ENCODE results near the gene APLNR.
A peak's percentile ranks its signal among the peaks of the same experiment; 100 is the strongest.

The APLNR gene

DNA sequence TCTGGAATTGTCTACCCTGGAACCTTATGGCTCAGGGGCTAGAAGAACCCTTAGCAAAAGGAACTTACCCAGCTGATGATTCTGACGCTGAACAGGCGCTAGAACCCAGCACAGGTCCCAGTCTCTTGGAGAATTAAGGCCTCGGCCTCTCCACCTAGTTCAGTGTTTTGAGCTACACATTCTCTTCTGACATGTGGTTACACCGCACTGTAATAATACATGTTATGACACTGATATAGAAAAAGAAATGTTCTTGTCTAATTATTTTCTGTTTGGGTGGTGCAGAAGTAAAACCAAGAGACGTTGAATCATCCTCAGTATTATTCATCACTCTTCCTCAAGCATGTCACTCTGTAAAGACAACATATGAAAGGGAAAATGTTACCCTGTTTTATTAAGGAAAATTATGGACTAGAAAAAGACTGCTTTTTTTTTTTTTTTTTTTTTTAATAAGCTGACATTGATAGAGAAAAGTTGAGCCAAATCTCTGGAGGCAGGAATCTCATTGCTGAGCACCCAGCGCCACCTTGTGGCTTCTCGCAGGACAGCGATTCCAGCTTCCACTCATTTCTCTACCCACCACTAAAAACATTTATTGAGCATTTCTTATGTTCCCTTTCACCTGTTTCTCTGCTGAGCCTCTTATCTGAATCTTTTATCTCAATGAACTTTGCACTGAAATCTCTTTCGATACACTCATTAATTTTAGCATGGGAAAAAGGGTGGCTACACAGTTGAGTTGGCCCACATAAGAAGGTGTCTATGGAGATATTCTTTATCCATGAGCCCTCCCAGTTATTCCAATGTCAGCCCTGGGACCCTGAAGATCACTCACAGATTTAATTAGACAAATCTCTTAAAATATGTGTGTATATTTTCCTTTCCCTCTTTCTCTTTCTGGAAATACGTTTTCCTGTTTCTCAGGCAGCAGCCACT, 12.6 kb upstream of the APLNR start:
- TF ChIP-seq, protein P1, sequence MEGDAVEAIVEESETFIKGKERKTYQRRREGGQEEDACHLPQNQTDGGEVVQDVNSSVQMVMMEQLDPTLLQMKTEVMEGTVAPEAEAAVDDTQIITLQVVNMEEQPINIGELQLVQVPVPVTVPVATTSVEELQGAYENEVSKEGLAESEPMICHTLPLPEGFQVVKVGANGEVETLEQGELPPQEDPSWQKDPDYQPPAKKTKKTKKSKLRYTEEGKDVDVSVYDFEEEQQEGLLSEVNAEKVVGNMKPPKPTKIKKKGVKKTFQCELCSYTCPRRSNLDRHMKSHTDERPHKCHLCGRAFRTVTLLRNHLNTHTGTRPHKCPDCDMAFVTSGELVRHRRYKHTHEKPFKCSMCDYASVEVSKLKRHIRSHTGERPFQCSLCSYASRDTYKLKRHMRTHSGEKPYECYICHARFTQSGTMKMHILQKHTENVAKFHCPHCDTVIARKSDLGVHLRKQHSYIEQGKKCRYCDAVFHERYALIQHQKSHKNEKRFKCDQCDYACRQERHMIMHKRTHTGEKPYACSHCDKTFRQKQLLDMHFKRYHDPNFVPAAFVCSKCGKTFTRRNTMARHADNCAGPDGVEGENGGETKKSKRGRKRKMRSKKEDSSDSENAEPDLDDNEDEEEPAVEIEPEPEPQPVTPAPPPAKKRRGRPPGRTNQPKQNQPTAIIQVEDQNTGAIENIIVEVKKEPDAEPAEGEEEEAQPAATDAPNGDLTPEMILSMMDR (IDR thresholded peaks at IDR 0.05; ENCODE audit: low read depth, low read length) = peak; percentile 84
- H3K4me3 ChIP-seq (ENCODE audit: low read depth, low read length) = no peak overlapping the region

GRCh38 chr11:57248780-57249383, 11.8 kb upstream of the APLNR start:
- no peak overlapping the region for H3K4me3 ChIP-seq (ENCODE audit: low read depth, low read length)
- TF ChIP-seq, protein P1 (IDR thresholded peaks at IDR 0.05; ENCODE audit: low read depth, low read length) = peak; percentile 76

GRCh38 chr11:57244911-57245310, 7.9 kb upstream of the APLNR start:
- H3K4me3 ChIP-seq (ENCODE audit: low read depth, low read length) = no peak overlapping the region
- TF ChIP-seq, protein P1 (IDR thresholded peaks at IDR 0.05; ENCODE audit: low read depth, low read length) = no peak

- TF ChIP-seq, protein P1 (IDR thresholded peaks at IDR 0.05; ENCODE audit: low read depth, low read length) = no peak
- H3K4me3 ChIP-seq (ENCODE audit: low read depth, low read length) = no peak overlapping the region
These were observed 4.4 kb upstream of the APLNR start for GRCh38 chr11:57241353-57241972.

DNA sequence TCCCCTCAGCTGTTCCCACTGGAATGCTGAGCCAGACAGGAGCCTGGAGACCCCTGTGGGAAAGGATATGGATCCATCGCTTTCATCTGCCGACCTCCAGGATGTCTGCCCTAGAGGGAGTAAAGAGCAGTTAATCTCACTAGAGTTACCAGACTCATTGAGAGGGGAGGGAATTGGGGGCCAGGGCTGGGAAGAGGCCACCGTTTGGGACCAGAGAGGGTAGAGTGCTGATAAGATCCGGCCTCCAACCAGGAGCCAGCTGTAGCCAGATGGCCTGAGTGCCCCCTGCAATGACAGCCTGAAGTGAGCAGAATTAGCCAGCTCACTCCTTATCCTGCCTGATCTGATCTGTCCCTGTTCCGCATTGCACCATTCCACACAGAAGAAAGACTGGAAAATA, 3.7 kb upstream of the APLNR start:
- TF ChIP-seq, protein P1 (IDR thresholded peaks at IDR 0.05; ENCODE audit: low read depth, low read length) = no peak
- no peak overlapping the region for H3K4me3 ChIP-seq (ENCODE audit: low read depth, low read length)

- TF ChIP-seq, protein P1 (IDR thresholded peaks at IDR 0.05; ENCODE audit: low read depth, low read length) = no peak
- H3K4me3 ChIP-seq (ENCODE audit: low read depth, low read length) = no peak overlapping the region
These were observed 3.0 kb upstream of the APLNR start for GRCh38 chr11:57240007-57240406.

Data from WI38 (cell line).